ENCODE measurements around the gene SRRM5.
"Not testable (repeated sequence)": the region's sequence is repeated elsewhere in the genome, so short reads cannot be mapped to it uniquely, and the experiment has no call there.

Gene SRRM5

GRCh38 chr19:43591904-43592772 lies 19.8 kb upstream of the SRRM5 start:
- DNase-seq (ENCODE audit: low spot score), result no peak

- DNase-seq (ENCODE audit: low spot score), result no peak
Measured at GRCh38 chr19:43592800-43593350, 19.0 kb upstream of the SRRM5 start.

DNA sequence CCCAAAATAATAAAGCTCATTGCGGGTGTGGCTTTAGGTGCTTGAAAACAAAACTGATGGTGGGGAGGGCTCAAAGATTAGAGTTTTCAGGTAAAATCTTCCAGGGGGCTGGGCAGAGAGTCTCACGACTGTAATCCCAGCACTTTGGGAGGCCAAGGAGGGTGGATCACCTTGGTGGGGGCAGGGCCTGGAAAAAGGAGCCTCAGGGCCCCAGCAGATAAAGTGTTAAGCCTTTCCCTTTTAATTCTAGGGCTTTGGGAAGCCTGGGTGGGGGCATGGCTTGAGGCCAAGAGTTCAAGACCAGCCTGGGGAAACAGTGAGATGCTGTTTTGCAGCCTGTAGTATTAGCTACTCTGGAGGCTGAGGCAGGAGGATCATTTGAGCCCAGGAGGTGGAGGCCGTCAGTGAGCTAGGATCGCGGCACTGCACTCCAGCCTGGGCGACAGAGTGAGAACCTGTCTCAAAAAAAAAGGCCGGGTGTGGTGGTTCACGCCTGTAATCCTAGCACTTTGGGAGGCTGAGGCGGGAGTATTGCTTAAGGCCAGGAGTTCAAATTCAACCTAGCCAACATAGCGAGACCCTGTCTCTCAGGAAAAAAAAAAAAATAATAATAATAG lies 17.7 kb upstream of the SRRM5 start:
- no peak for DNase-seq (ENCODE audit: low spot score)

DNA sequence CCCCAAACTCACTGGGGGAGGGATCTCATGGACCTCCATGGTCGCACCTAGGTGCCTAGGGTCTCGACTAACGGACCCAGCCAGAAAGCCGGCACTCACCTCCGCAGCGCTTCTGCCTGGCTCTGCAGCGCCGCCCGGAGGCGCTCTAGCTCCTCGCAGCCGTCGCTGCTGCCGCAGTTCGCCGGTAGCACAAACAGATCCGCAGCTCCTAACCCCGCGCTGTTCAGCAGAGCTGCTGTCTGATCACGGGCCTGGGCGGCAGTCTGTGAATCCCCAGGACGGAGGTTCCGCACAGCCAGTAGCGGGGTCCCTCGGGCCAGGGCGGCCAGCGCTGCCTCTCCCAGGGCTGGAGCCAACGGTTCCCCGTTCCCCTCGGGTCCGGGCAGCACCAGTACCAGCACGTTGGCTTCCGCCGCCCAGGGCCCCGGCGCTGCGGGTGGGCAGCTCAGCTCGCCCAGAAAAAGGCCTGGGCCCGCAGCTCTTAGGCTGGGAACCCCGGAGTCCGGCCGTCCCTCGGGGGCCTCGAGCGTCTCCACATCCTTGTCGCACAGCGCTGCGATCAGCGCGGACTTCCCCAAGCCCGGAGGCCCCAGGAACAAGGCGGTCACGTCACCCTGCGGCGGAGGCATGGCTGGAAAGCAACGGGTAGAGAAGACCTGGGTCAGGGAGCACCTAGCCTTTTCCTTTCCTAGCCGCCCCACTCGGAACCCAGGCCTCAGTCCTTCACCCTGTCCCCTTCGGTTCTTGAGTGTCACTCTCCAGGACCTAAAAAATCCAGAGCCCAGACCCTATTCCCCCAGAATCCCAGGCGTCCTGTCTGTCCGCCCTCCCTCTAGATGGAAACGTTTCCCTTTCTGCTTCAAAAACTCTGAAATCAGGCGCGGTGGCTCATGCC lies 16.9 kb upstream of the SRRM5 start:
- DNase-seq (ENCODE audit: low spot score), result peak; percentile 75

DNA sequence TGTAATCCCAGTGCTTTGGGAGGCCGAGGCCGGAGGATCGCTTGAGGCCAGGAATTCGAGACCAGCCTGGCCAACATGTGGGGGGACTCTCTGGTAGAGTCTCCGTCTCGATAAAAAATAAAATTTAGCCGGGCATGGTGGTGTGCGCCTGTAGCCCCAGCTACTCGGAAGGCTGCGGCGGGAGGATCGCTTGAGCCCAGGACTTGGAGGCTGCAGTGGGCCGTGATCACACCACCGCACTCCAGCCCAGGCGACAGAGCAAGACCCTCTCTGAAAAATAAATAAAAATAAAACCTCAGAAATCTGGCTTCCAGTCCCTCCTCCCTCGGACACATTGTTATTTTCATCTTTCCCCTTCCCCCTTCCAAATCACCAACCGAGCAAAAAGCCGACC lies 16.3 kb upstream of the SRRM5 start:
- DNase-seq (ENCODE audit: low spot score), result no peak

DNA sequence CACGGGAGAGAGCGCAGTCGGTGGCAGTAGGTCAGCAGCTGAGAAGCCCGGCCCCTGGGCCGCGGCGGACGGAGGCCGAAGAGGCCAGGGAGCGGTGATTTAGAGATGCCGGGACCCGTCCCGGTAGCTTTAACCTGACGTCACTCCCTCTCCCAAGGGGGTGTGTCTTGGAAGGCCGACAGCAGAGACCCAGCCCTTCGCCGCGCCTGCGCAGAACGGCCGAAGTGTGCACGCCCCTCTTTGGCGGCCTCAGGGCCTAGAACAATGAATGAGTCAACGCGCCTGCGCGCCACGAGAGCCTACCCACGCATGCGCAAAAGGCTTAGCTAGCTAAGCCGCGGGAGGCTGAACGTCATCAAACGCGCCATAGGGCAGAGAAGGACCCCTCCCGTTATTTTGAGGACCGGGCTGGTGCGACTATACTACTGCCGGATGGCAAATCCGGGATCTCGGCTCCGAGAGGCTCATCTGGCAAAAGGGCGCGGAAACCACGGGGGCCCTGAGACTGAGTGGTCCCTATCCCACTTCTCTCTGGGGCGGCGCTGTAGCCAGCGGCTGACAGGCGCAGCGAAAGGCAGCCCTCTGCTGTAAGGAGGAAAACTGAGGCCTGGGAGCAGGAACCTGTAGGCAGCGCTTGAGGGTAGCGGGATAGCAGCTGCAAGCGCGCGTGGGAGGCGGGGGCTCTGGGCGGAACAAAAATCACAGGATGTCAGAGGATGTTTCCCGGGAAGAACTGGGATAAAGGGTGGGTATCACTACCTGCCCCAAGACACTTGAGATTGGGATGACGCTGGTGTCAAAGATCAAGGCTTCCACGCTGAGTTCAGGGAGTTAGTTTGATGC lies 15.7 kb upstream of the SRRM5 start, which contains the start of the genes IRGQ and ZNF576:
Gene IRGQ (minus strand): TSS at position 136 of the 843 bp plus-strand sequence. CDS start 796 bp downstream, outside the sequence.
Gene ZNF576 (plus strand): TSS at position 597 of the 843 bp plus-strand sequence. CDS start 514 bp downstream, outside the sequence.
- DNase-seq (ENCODE audit: low spot score), result peak; percentile 100

- peak; percentile 17 for DNase-seq (ENCODE audit: low spot score)
Measured at GRCh38 chr19:43596842-43597461, 14.9 kb upstream of the SRRM5 start.

- DNase-seq (ENCODE audit: low spot score), result no peak
Measured at GRCh38 chr19:43597876-43598275, 14.0 kb upstream of the SRRM5 start.

DNA sequence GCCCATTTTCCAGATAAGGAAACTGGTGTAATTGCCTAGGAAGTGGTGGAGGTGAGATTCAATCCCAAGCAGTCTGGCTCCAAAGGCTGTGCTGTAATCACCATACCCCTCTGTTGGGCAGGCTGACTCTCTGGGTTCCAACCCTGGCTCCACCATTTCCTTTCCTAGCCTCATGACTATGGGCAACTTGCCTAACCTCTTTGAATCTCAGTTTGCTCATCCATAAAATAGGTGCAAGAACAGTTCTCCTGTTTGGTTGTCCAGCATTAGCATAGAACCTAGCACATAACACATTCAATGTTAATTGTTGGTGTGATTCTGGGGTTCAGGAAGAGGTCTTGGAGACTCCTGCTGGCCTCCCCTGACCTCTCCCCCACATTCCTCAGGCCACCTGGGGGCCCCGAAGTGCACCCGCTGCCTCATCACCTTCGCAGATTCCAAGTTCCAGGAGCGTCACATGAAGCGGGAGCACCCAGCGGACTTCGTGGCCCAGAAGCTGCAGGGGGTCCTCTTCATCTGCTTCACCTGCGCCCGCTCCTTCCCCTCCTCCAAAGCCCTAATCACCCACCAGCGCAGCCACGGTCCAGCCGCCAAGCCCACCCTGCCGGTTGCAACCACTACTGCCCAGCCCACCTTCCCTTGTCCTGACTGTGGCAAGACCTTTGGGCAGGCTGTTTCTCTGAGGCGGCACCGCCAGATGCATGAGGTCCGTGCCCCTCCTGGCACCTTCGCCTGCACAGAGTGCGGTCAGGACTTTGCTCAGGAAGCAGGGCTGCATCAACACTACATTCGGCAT lies 13.2 kb upstream of the SRRM5 start:
- no peak for DNase-seq (ENCODE audit: low spot score)

- DNase-seq (ENCODE audit: low spot score), result no peak
Measured at GRCh38 chr19:43599635-43600295, 12.1 kb upstream of the SRRM5 start.

- not testable (repeated sequence) for DNase-seq (ENCODE audit: low spot score)
Measured at GRCh38 chr19:43600326-43600725, 11.6 kb upstream of the SRRM5 start.

- DNase-seq (ENCODE audit: low spot score), result no peak
Measured at GRCh38 chr19:43605875-43606568, 5.9 kb upstream of the SRRM5 start.

DNA sequence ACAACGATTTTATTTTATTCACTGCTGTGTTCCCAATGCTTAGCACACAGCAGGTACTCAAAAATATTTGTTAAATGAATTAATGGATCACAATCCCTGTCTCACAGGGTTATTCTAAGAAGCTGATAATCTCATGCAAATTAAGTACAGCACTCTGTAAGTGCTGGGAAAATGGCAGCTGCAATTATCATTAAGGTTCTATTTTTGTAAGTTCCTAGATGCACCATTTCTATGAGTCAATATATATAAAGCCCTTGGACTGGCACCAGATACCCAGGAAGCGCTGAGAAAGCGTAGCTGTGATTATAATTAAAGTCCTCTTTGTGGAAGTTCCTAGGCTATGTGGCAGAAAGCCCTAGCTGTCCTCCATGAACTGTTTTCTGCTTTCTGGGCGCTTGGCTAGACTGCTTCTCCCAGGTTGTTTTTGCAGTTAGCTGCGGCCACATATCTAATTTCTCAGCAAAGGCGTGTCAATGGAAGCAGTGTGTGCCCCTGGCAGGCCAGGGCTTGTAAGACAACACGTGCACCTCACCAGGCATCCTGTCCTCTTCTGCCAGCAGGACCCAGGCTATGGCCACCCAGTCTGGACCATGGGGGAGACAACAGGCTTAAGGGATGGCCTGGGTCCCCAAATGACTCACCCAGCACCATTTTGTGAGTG lies 5.2 kb upstream of the SRRM5 start:
- no peak for DNase-seq (ENCODE audit: low spot score)

- no peak for DNase-seq (ENCODE audit: low spot score)
Measured at GRCh38 chr19:43607238-43608205, 4.4 kb upstream of the SRRM5 start.

GRCh38 chr19:43609872-43610271 lies 2.0 kb upstream of the SRRM5 start:
- DNase-seq (ENCODE audit: low spot score), result no peak

- no peak for DNase-seq (ENCODE audit: low spot score)
Measured at GRCh38 chr19:43610493-43610892, 1.4 kb upstream of the SRRM5 start.

DNA sequence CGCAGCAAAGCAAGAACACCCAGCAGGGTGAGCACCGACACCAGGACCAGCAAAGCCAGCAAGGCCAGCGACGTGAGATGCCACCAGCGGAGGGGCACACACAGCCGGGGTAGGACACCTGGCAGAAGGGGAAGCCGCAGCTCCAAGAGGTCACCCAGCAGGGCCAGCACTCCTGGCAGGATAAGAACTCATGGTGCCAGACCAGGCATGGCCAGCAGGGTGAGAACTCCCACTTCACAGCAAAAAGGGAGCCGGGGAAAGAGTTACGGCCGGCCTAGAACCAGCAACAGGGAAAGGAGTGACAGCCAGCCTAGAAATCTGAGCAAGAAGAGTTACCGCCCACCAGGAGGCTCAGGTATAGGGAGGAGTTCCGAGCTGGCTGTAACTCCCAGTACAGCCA lies 486 bp downstream of the SRRM5 start:
- DNase-seq (ENCODE audit: low spot score), result no peak
